HL-60 (cell line): ENCODE data around the gene GLT1D1.

Experiments
- CTCF ChIP-seq: IDR thresholded peaks from one replicate; pipeline ENCODE4 v1.5.1; 2011; ENCODE audit warnings: low read length, control low read depth, inconsistent platforms; ENCODE audit not compliant: insufficient read depth
- GABPA ChIP-seq: IDR thresholded peaks from 2 replicates; pipeline ENCODE4 v1.6.1; 2012; ENCODE audit warnings: low read depth
- POLR2AphosphoS5 ChIP-seq: IDR thresholded peaks from 2 replicates; pipeline ENCODE4 v1.6.1; 2012; ENCODE audit warnings: low read depth

GRCh38 chr12:128843538-128843937, 9.7 kb upstream of the GLT1D1 start:
- TF ChIP-seq CTCF (no peak), GABPA (no peak), POLR2AphosphoS5 (no peak)
